VCaP (cell line): Measurements from ENCODE around the gene TTLL7.

Experiments used
- H3K27ac ChIP-seq: fragments of 450-650 bp; 2 replicates; pipeline ENCODE4 v1.5.1; 2017
- TF ChIP-seq, protein P1 (sequence below): fragments of 450-650 bp; conservative IDR thresholded peaks from 2 replicates; pipeline ENCODE4 v1.5.1; 2017; ENCODE audit warnings: mild to moderate bottlenecking, moderate library complexity

The TTLL7 gene

DNA sequence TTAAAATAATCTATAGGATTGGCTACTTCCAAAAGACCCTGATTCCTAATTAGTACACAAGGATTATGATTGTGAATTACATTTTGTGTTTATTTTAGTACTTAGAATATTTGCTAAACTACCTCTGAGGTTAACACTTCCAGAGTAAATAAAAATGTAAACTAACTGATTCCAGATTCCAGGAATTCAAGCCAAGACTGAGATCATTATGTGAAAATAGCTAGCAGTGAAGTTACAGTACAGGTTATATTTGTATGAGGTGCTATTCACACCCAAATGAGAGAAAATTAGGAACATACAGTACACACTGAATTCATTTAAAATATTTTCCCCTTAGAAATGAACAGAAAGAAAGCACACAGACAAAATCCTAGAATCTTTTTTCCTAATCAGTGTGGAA lies 28.8 kb downstream of the TTLL7 start:
- no peak overlapping the region for H3K27ac ChIP-seq
- TF ChIP-seq, protein P1, sequence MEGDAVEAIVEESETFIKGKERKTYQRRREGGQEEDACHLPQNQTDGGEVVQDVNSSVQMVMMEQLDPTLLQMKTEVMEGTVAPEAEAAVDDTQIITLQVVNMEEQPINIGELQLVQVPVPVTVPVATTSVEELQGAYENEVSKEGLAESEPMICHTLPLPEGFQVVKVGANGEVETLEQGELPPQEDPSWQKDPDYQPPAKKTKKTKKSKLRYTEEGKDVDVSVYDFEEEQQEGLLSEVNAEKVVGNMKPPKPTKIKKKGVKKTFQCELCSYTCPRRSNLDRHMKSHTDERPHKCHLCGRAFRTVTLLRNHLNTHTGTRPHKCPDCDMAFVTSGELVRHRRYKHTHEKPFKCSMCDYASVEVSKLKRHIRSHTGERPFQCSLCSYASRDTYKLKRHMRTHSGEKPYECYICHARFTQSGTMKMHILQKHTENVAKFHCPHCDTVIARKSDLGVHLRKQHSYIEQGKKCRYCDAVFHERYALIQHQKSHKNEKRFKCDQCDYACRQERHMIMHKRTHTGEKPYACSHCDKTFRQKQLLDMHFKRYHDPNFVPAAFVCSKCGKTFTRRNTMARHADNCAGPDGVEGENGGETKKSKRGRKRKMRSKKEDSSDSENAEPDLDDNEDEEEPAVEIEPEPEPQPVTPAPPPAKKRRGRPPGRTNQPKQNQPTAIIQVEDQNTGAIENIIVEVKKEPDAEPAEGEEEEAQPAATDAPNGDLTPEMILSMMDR = no peak

DNA sequence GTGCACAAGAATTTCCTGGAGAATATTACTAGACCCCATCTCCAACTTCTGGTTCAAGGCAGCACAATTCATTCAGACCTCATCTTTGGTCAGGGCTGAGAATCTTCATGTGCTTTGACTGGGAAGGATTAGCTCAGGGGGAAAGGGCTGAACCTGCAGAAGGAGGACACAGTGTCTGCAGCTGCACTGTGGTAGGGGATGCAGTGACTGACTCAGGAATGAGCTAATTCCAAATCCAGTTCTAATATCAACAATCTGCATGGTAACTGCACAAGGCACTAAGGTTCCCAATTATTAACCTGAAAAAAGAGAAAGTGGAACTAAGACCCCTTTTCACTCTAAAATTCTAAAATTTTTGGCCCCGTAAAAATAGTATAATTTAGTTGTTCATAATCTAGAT lies 31.6 kb downstream of the TTLL7 start:
- TF ChIP-seq, protein P1 = no peak
- H3K27ac ChIP-seq = no peak overlapping the region

DNA sequence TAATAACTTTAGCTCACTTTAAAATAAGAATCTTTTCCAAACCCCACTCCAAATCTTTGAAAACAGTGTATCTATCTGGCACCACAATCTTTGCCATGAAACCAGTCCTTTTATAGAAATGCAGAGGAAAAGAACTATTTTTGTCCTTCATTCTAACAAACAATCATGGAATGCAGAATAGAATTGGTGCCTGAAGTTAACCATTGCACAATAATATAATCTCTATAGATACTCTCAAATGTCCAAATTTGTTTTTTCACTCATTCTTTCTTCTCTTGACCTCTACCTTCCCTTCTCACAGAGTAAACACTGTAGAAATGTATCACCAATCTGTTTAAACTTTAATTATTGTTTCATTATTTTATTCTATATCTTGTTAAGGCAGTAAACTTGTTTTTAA lies 34.8 kb downstream of the TTLL7 start:
- TF ChIP-seq, protein P1 = no peak
- no peak overlapping the region for H3K27ac ChIP-seq

DNA sequence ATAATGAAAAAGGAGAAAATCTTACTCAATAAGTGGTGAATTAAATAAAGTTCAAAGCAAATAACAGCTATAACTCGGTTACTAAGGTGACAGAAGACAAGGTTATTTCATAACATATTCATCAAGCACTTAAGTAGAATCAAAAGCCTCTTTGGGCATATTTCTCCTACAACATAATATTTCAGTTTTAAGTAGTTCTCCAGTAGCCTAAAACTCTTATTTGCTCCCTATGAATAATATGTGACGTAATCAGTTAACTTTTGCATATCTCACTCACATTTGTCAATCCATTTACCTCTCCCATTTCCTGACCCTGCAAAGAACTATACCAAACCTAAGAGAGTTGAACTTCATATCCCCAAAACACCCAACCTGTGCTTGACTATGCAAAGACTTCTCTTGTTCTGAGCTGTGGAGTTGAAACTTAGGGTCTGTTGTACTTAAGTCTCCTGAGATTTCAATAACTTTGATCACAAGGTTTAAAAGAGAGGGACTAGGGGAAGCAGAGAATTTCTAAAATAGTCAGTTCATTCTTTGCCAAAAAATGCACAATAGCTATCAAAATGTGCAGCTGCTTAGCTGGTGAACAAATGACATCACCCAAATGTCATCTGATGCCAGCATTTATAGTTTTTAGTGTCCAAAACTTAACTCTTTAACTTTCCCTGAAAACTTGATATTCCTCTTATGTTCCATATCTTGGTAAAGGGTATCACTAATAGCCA lies 37.2 kb downstream of the TTLL7 start:
- no peak overlapping the region for H3K27ac ChIP-seq
- TF ChIP-seq, protein P1 = no peak

DNA sequence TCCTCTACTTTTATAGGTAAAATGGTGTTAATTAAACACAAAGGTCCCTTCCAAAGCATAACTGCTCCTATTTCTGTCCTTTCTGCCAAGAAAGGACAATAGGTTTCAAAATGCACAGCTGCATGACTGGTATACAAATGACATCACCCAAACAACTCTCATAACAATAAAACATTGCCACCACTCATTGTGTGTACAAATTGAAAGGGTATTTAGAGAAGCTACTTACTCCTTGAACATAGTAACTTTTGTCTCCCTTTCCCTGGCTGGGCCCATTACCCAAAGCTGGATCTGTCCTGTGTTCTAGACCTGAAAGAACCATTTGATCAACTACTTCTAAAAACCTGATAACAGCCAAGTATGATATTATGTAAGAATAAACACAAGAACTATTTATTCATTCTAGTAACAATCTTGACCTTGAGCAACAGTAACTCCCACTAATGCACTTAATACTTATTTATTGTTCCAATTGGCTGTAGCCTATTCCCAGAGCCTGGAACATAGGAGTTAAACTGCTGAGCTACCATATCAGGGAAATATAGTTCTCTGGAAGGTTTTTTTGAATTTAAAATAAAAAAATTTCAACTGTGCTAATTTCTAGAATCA lies 38.2 kb downstream of the TTLL7 start:
- H3K27ac ChIP-seq = no peak overlapping the region
- TF ChIP-seq, protein P1 = no peak

DNA sequence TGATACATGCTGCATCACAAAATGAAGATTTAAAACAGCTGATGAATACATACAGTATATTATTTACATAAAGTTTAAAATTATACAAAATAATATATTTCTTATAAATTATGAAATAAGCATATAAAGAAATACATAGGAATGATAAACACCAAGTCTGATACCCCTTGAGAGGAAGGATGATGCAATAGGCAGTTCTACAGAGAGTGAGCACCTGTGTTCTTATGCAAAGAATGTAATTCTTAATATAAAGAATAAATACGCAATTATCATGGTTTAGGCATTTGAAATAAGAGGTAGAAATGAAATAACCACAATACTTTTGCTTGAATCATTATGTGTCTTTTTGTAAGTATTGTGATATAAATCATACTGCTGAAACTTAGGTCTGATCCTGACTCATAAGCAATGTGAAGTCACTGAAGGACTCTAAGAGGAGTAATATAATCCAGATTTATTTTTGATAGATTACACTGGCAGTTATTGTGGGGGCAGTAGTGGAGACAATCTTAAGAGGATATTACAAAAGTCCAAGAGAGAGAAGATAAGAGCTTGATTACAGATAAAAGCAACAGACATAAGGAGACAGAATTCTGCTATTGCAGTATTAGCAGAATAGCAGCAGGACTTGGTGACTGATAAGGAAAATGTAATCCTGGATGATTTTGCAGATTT lies 39.0 kb downstream of the TTLL7 start:
- H3K27ac ChIP-seq = no peak overlapping the region
- TF ChIP-seq, protein P1 = no peak

DNA sequence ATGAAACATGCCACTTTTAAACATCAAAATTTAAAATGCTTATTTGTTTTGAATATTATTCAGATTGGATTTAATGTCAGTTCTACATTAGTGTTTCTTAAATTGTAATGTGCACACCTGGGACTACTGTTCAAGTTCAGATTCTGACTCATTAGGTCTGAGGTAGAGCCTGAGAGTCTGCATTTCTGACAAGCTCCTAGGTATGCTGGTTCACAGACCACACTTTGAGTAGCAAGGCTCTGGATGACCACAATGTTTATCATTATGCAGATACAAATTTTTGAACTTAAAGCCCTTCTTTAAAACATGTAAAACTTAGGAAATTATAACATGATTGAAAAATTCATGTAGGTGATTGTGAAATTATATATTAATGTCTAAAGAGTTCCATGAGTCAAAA lies 40.2 kb downstream of the TTLL7 start:
- TF ChIP-seq, protein P1 = no peak

More for the DNA sequence above, 40.2 kb downstream of the TTLL7 start:
- no peak overlapping the region for H3K27ac ChIP-seq
